ENCODE data around the gene GDF2. TPM values are rescaled to one million over a fixed set of nuclear protein-coding genes. Genes with fewer than 3 reads are reported as not detected.

The GDF2 gene
- polyA plus RNA-seq, 4 donors = not detected

GRCh38 chr10:47365431-47366180 lies 43.4 kb downstream of the GDF2 start:
- DNase-seq (no peak), FAIRE-seq (no peak)
- H3K4me1 ChIP-seq (ENCODE audit: control insufficient read depth in 3 of 3, insufficient read depth in 2 of 3, low read depth in 1 of 3, low read length in 2 of 3) = peaks cover 0 to 28% (median 6%) of the 10 kb centered on the region in 3 donors
- WGBS, 3 donors = 88 to 92% (median 91%) methylated on average over 9 of the region's 9 CpGs
- H3K27ac ChIP-seq (ENCODE audit: low read depth in 1 of 3, low read length in 2 of 3) = no peak overlapping the region
- H3K27me3 ChIP-seq (ENCODE audit: control insufficient read depth in 3 of 3, insufficient read depth in 3 of 3, low read length in 3 of 3) = no peaks in the 10 kb centered on the region
- H3K36me3 ChIP-seq (ENCODE audit: control insufficient read depth in 3 of 3, insufficient read depth in 2 of 3, low read depth in 1 of 3, low read length in 3 of 3) = peaks cover 0 to 23% (median 0%) of the 10 kb centered on the region in 3 donors
- H3K4me3 ChIP-seq (ENCODE audit: low read depth in 1 of 3, low read length in 3 of 3) = no peak overlapping the region
- no peaks in the 10 kb centered on the region for H3K9me3 ChIP-seq (ENCODE audit: control insufficient read depth in 2 of 2, insufficient read depth in 1 of 2, low read depth in 1 of 2, low read length in 1 of 2)

- H3K36me3 ChIP-seq (ENCODE audit: control insufficient read depth in 3 of 3, insufficient read depth in 2 of 3, low read depth in 1 of 3, low read length in 3 of 3) = peaks cover 0 to 23% (median 0%) of the 10 kb centered on the region in 3 donors
- H3K4me3 ChIP-seq (ENCODE audit: low read depth in 1 of 3, low read length in 3 of 3) = no peak overlapping the region
- no peak overlapping the region for H3K27ac ChIP-seq (ENCODE audit: low read depth in 1 of 3, low read length in 2 of 3)
- DNase-seq (no peak), FAIRE-seq (no peak)
- 76 to 86% (median 84%) methylated on average over 5 of the region's 5 CpGs for WGBS, 3 donors
- no peaks in the 10 kb centered on the region for H3K9me3 ChIP-seq (ENCODE audit: control insufficient read depth in 2 of 2, insufficient read depth in 1 of 2, low read depth in 1 of 2, low read length in 1 of 2)
- peaks cover 0 to 28% (median 6%) of the 10 kb centered on the region in 3 donors for H3K4me1 ChIP-seq (ENCODE audit: control insufficient read depth in 3 of 3, insufficient read depth in 2 of 3, low read depth in 1 of 3, low read length in 2 of 3)
- no peaks in the 10 kb centered on the region for H3K27me3 ChIP-seq (ENCODE audit: control insufficient read depth in 3 of 3, insufficient read depth in 3 of 3, low read length in 3 of 3)
Measured at GRCh38 chr10:47366181-47366631, 44.0 kb downstream of the GDF2 start.

GRCh38 chr10:47366731-47367460 lies 44.6 kb downstream of the GDF2 start:
- DNase-seq = no peak
- FAIRE-seq = no peak
- Histone ChIP-seq H3K4me1 (ENCODE audit: control insufficient read depth in 3 of 3, insufficient read depth in 2 of 3, low read depth in 1 of 3, low read length in 2 of 3) (peaks cover 0 to 26% (median 4%) of the 10 kb centered on the region in 3 donors), H3K4me3 (ENCODE audit: low read depth in 1 of 3, low read length in 3 of 3) (no peak overlapping the region), H3K9me3 (ENCODE audit: control insufficient read depth in 2 of 2, insufficient read depth in 1 of 2, low read depth in 1 of 2, low read length in 1 of 2) (no peaks in the 10 kb centered on the region), H3K27ac (ENCODE audit: low read depth in 1 of 3, low read length in 2 of 3) (no peak overlapping the region), H3K36me3 (ENCODE audit: control insufficient read depth in 3 of 3, insufficient read depth in 2 of 3, low read depth in 1 of 3, low read length in 3 of 3) (peaks cover 0 to 23% (median 0%) of the 10 kb centered on the region in 3 donors), H3K27me3 (ENCODE audit: control insufficient read depth in 3 of 3, insufficient read depth in 3 of 3, low read length in 3 of 3) (no peaks in the 10 kb centered on the region)
- 82 to 93% (median 86%) methylated on average over 8 of the region's 8 CpGs for WGBS, 3 donors

GRCh38 chr10:47367646-47368045 lies 45.4 kb downstream of the GDF2 start:
- 89 to 94% (median 92%) methylated on average over 11 of the region's 11 CpGs for WGBS, 3 donors

GRCh38 chr10:47368431-47369180 lies 46.4 kb downstream of the GDF2 start:
- FAIRE-seq (no peak), DNase-seq (no peak)
- no peaks in the 10 kb centered on the region for H3K27me3 ChIP-seq (ENCODE audit: control insufficient read depth in 3 of 3, insufficient read depth in 3 of 3, low read length in 3 of 3)
- peaks cover 0 to 14% (median 4%) of the 10 kb centered on the region in 3 donors for H3K4me1 ChIP-seq (ENCODE audit: control insufficient read depth in 3 of 3, insufficient read depth in 2 of 3, low read depth in 1 of 3, low read length in 2 of 3)
- no peaks in the 10 kb centered on the region for H3K9me3 ChIP-seq (ENCODE audit: control insufficient read depth in 2 of 2, insufficient read depth in 1 of 2, low read depth in 1 of 2, low read length in 1 of 2)
- no peak overlapping the region for H3K4me3 ChIP-seq (ENCODE audit: low read depth in 1 of 3, low read length in 3 of 3)
- WGBS, 3 donors = 92 to 95% (median 93%) methylated on average over 24 of the region's 24 CpGs
- H3K27ac ChIP-seq (ENCODE audit: low read depth in 1 of 3, low read length in 2 of 3) = no peak overlapping the region
- H3K36me3 ChIP-seq (ENCODE audit: control insufficient read depth in 3 of 3, insufficient read depth in 2 of 3, low read depth in 1 of 3, low read length in 3 of 3) = peaks cover 0 to 26% (median 0%) of the 10 kb centered on the region in 3 donors

More at GRCh38 chr10:47367646-47368045, 45.4 kb downstream of the GDF2 start:
- Histone ChIP-seq H3K4me3 (ENCODE audit: low read depth in 1 of 3, low read length in 3 of 3) (no peak overlapping the region), H3K4me1 (ENCODE audit: control insufficient read depth in 3 of 3, insufficient read depth in 2 of 3, low read depth in 1 of 3, low read length in 2 of 3) (peaks cover 0 to 19% (median 4%) of the 10 kb centered on the region in 3 donors), H3K27me3 (ENCODE audit: control insufficient read depth in 3 of 3, insufficient read depth in 3 of 3, low read length in 3 of 3) (no peaks in the 10 kb centered on the region), H3K36me3 (ENCODE audit: control insufficient read depth in 3 of 3, insufficient read depth in 2 of 3, low read depth in 1 of 3, low read length in 3 of 3) (peaks cover 0 to 24% (median 0%) of the 10 kb centered on the region in 3 donors), H3K9me3 (ENCODE audit: control insufficient read depth in 2 of 2, insufficient read depth in 1 of 2, low read depth in 1 of 2, low read length in 1 of 2) (no peaks in the 10 kb centered on the region), H3K27ac (ENCODE audit: low read depth in 1 of 3, low read length in 2 of 3) (no peak overlapping the region)
- DNase-seq (no peak), FAIRE-seq (no peak)

- Histone ChIP-seq H3K9me3 (ENCODE audit: control insufficient read depth in 2 of 2, insufficient read depth in 1 of 2, low read depth in 1 of 2, low read length in 1 of 2) (no peaks in the 10 kb centered on the region), H3K27me3 (ENCODE audit: control insufficient read depth in 3 of 3, insufficient read depth in 3 of 3, low read length in 3 of 3) (no peaks in the 10 kb centered on the region), H3K4me3 (ENCODE audit: low read depth in 1 of 3, low read length in 3 of 3) (no peak overlapping the region), H3K36me3 (ENCODE audit: control insufficient read depth in 3 of 3, insufficient read depth in 2 of 3, low read depth in 1 of 3, low read length in 3 of 3) (peaks cover 0 to 26% (median 0%) of the 10 kb centered on the region in 3 donors), H3K27ac (ENCODE audit: low read depth in 1 of 3, low read length in 2 of 3) (no peak overlapping the region), H3K4me1 (ENCODE audit: control insufficient read depth in 3 of 3, insufficient read depth in 2 of 3, low read depth in 1 of 3, low read length in 2 of 3) (peaks cover 0 to 8% (median under 1%) of the 10 kb centered on the region in 3 donors)
- FAIRE-seq (no peak), DNase-seq (no peak)
- 73 to 77% (median 75%) methylated on average over 9 of the region's 9 CpGs for WGBS, 3 donors
Measured at GRCh38 chr10:47369251-47369894, 47.1 kb downstream of the GDF2 start.

GRCh38 chr10:47370015-47370767 lies 47.9 kb downstream of the GDF2 start:
- peaks cover 0 to 26% (median 0%) of the 10 kb centered on the region in 3 donors for H3K36me3 ChIP-seq (ENCODE audit: control insufficient read depth in 3 of 3, insufficient read depth in 2 of 3, low read depth in 1 of 3, low read length in 3 of 3)
- H3K4me3 ChIP-seq (ENCODE audit: low read depth in 1 of 3, low read length in 3 of 3) = no peak overlapping the region
- no peaks in the 10 kb centered on the region for H3K9me3 ChIP-seq (ENCODE audit: control insufficient read depth in 2 of 2, insufficient read depth in 1 of 2, low read depth in 1 of 2, low read length in 1 of 2)
- H3K27me3 ChIP-seq (ENCODE audit: control insufficient read depth in 3 of 3, insufficient read depth in 3 of 3, low read length in 3 of 3) = no peaks in the 10 kb centered on the region
- 91 to 98% (median 95%) methylated on average over 11 of the region's 11 CpGs for WGBS, 3 donors
- H3K4me1 ChIP-seq (ENCODE audit: control insufficient read depth in 3 of 3, insufficient read depth in 2 of 3, low read depth in 1 of 3, low read length in 2 of 3) = peaks cover 0 to under 1% (median 0%) of the 10 kb centered on the region in 3 donors
- DNase-seq (no peak), FAIRE-seq (no peak)
- H3K27ac ChIP-seq (ENCODE audit: low read depth in 1 of 3, low read length in 2 of 3) = no peak overlapping the region

Measured in small intestine (tissue), 7 donors.